Pancreas (tissue), 10 donors: ENCODE measurements around the gene RAB11A. TPM values are rescaled to one million over a fixed set of nuclear protein-coding genes. Genes with fewer than 3 reads are reported as not detected.

Source experiments
- ATAC-seq, 4 donors: fragments of 200-7000 bp; cut with Tn5 transposase; one replicate each; pipeline versions ENCODE4 v1.8.0 to v1.9.1; 2020; ENCODE audit warnings: mild to moderate bottlenecking in 4 of 4, moderate library complexity in 4 of 4
- DNase-seq, 6 donors: peaks; one replicate each; pipeline ENCODE4 v3.0.0-alpha.2; 2020
- FAIRE-seq: peaks from 2 replicates; lab custom pipeline; 2012; peaks lifted over from hg19 to GRCh38; lab: Jason Lieb, UNC
- H3K27ac ChIP-seq, 4 donors: fragments of 200-600 bp; sonication (generic); 1 replicate in 3 of 4; 2 replicates in 1 of 4; pipeline versions ENCODE4 v1.5.0 to v1.8.0; 2020
- H3K27me3 ChIP-seq, 4 donors: fragments of 200-600 bp; one replicate each; pipeline ENCODE4 v1.8.0; 2021
- H3K36me3 ChIP-seq, 3 donors: fragments of 200-600 bp; sonication (generic) in 1 of 3; one replicate each; pipeline versions ENCODE4 v1.5.0 to v1.8.0; 2020 to 2021
- H3K4me1 ChIP-seq, 3 donors: fragments of 200-600 bp; one replicate each; pipeline ENCODE4 v1.8.0; 2021
- H3K4me3 ChIP-seq, 4 donors: fragments of 200-600 bp; sonication (generic) in 2 of 4; one replicate each; pipeline versions ENCODE4 v1.5.0 to v1.8.0; 2020 to 2021
- H3K9me3 ChIP-seq, 4 donors: fragments of 200-600 bp; one replicate each; pipeline ENCODE4 v1.8.0; 2021
- CTCF ChIP-seq, 4 donors: fragments of 200-600 bp; sonication (generic) in 3 of 4; IDR thresholded peaks; one replicate each; pipeline versions ENCODE4 v1.5.0 to v1.8.0; 2021; ENCODE audit warnings: antibody characterized with exemption in 4 of 4
- WGBS, 2 donors: extraction: QIAGEN DNeasy Blood & Tissue Kit; methylation state at CpG; one replicate each; pipeline ENCODE4 v1.1.7; 2013; 5-methylcytosine and 5-hydroxymethylcytosine counted together
- intact Hi-C, 3 donors: fragments of 100-400 bp; cut with DNase I; formaldehyde crosslinking; loops; one replicate each; pipeline versions ENCODE4 v1.11.1 to v1.14.2; 2022
- polyA plus RNA-seq, 2 donors: library from polyadenylated mRNA; stranded (reverse); fragments of 200-250 nt; gene quantifications; one replicate each; pipeline ENCODE4 v1.2.3, GENCODE V29; 2013
- total RNA-seq, 6 donors: library from RNA; stranded (reverse); fragmentation: NEBNext Ultra II Directional in 4 of 6; extraction: Animal tissue kit (Norgen Biotek cat#: 25700) in 4 of 6; gene quantifications; one replicate each; pipeline versions ENCODE4 v1.2.1 to v1.2.4, GENCODE V29; 2021 to 2023
- donor health status: healthy with polysubstance abuse.
- donor health status: DM: no; HTN: no; CAD: no; lungs with moderate emphysema.
- donor health status: DM: no; HTN: no; CAD: no.
- donor health status: control.
- donor health status: control.
- donor health status: Bipolar disorder and iron deficiency.
- donor health status: DM: yes; HTN: yes; CAD: no.
- donor health status: DM: no; HTN: no; CAD: no.
- donor health status: DM: no; HTN: no; CAD: no.
- donor health status: DM: yes; HTN: yes; CAD: no.

The RAB11A gene
- total and polyA plus RNA-seq, 8 donors, result 19.8 to 98.4 (median 62.0) TPM

- intact Hi-C loops, result no loop called here
- FAIRE-seq, result no peak
- H3K9me3 ChIP-seq, result no peaks in the 10 kb centered on the region
- no peaks in the 10 kb centered on the region for H3K27me3 ChIP-seq
- ATAC-seq, result no peak
- 93 to 94% methylated on average over 11 to 13 of the region's 13 CpGs for WGBS, 2 donors
- no peak overlapping the region for H3K4me3 ChIP-seq
- H3K4me1 ChIP-seq, result peaks cover 0 to 21% (median 14%) of the 10 kb centered on the region in 3 donors
- peak overlapping the region in 1 of 4 donors; percentile 3 for H3K27ac ChIP-seq
- TF ChIP-seq CTCF (IDR thresholded peaks at IDR 0.05), result no peak
- no peak for DNase-seq
- no peaks in the 10 kb centered on the region for H3K36me3 ChIP-seq
These were observed 44.4 kb downstream of the RAB11A start for GRCh38 chr15:65913631-65914199.

- peaks cover 0 to 21% (median 14%) of the 10 kb centered on the region in 3 donors for H3K4me1 ChIP-seq
- no peak for FAIRE-seq
- intact Hi-C loops, result no loop called here
- H3K4me3 ChIP-seq, result no peak overlapping the region
- no peaks in the 10 kb centered on the region for H3K9me3 ChIP-seq
- TF ChIP-seq CTCF (IDR thresholded peaks at IDR 0.05), result no peak
- no peak for DNase-seq
- peak overlapping the region in 3 of 4 donors; percentile 33 to 37 (median 34) for H3K27ac ChIP-seq
- no peaks in the 10 kb centered on the region for H3K36me3 ChIP-seq
- no peaks in the 10 kb centered on the region for H3K27me3 ChIP-seq
- no peak for ATAC-seq
- 73 to 74% methylated on average over 4 of the region's 4 CpGs for WGBS, 2 donors
These were observed 45.1 kb downstream of the RAB11A start for GRCh38 chr15:65914386-65914785.

GRCh38 chr15:65914981-65915925, 46.0 kb downstream of the RAB11A start:
- TF ChIP-seq CTCF (IDR thresholded peaks at IDR 0.05), result no peak
- H3K27me3 ChIP-seq, result no peaks in the 10 kb centered on the region
- no peak for FAIRE-seq
- 26 to 27% methylated on average over 8 of the region's 8 CpGs for WGBS, 2 donors
- H3K27ac ChIP-seq, result peak overlapping the region in 3 of 4 donors; percentile 33 to 37 (median 34)
- no peak overlapping the region for H3K4me3 ChIP-seq
- H3K4me1 ChIP-seq, result peaks cover 0 to 21% (median 14%) of the 10 kb centered on the region in 3 donors
- intact Hi-C loops, result no loop called here
- peak; percentile 43 to 67 (median 62) for ATAC-seq
- H3K9me3 ChIP-seq, result no peaks in the 10 kb centered on the region
- peak in 3 of 6 donors; percentile 46 to 58 (median 54) for DNase-seq
- H3K36me3 ChIP-seq, result no peaks in the 10 kb centered on the region

- intact Hi-C loops, result no loop called here
- no peaks in the 10 kb centered on the region for H3K36me3 ChIP-seq
- ATAC-seq (no peak), FAIRE-seq (no peak), DNase-seq (no peak)
- no peak overlapping the region for H3K27ac ChIP-seq
- no peaks in the 10 kb centered on the region for H3K9me3 ChIP-seq
- no peaks in the 10 kb centered on the region for H3K27me3 ChIP-seq
- no peak for TF ChIP-seq CTCF (IDR thresholded peaks at IDR 0.05)
- H3K4me3 ChIP-seq, result no peak overlapping the region
- H3K4me1 ChIP-seq, result peaks cover 0 to 21% (median 14%) of the 10 kb centered on the region in 3 donors
- WGBS, 2 donors, result 83 to 85% methylated on average over 7 of the region's 7 CpGs
These were observed 46.9 kb downstream of the RAB11A start for GRCh38 chr15:65916041-65916663.
